GM18511 (cell line): Measurements from ENCODE around the gene SFT2D3.

Experiments used
- ATAC-seq: cut with Tn5 transposase; IDR thresholded peaks from one replicate; pipeline ENCODE4 v1.9.1; 2021; ENCODE audit warnings: mild to moderate bottlenecking, moderate library complexity; ENCODE audit not compliant: unreplicated experiment

Gene SFT2D3

DNA sequence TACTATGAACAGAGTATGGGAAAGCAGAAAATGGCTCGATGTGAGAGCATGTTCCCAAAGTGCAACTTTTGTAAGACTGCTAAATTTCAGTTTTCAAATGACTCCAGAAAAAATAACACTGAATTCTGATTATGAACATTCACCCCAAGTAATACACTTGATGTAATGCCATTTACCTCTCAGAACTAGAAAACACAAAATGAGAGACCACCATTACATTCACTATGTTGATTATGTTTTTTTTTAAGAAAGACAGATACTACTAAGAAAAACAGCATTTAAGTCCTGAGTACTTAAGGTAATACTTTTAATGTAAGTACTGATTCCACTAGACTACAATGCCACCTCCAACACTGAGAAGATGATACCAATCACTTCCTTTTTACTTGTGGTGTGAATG, 38.5 kb downstream of the SFT2D3 start:
- no peak for ATAC-seq

DNA sequence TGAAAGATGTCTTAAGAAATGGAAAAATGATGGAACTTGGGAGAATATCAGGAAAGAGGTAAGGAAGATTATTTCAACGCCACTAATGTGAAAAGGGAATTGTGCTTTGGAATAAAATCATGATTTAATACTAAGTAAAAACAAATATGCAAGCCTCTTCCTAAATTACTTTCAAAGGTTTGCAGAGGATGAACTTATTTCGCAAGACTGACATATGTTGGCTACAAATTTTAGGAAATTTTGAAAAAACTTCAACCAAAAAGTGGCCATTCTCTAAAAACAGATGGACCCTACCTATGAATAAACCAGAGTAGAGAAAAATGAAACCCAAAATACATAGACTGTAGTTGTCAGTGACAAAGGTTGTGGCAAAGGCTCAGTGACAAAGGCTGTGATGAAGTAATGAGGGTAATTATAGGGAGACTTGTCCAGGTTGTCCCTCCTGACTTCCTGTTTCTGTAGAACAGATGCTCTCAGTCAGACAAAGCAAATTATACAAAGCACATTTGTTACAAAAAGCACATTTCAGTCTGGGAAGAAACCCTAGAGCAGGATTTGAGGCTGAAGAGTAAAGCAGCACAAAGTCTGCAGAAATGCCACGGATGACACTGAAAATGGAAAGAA, 39.5 kb downstream of the SFT2D3 start:
- no peak for ATAC-seq

DNA sequence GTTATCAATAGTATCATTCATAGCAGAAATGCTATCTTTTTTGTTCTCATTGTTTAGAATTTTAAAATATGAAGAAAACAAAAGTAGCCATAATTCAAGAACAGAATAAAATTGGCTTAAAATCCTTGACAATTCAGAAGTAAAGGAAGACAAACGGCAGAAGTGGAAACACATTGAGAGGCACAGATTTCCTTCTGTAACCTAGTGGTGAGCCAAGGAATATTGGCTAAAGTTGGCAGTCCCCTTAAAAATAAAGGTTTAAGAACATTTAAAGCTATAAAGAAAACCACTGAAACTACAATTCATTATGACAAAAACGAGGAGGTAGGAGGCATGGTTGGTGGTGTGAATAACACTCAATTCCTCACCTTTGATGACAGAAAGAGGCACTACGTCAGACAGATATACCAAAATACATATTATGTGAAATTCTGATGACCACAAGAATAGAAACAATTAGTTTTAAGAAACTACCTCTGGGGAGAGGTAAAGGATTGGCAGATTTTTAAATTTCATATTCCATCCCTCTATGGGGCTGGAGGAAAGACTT, 42.3 kb downstream of the SFT2D3 start:
- ATAC-seq, result no peak

DNA sequence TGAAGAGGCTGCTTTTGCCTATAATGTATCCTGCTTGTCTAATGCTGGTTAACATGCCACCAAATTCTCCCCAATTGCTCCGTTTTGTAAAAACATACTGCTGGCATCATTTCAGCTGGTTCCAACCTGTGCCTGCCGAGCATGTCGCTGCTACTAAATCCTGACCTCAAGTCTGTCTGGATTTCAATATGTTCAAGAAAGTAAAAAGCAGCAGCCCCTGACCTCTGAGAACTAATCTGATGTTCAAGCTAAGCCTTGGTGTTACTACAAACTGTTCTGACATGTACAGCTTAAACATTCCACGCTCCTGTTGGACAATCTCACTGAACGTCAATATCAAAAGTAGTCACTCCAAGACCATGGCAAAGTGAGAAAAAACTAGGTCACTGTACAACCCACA, 46.3 kb downstream of the SFT2D3 start:
- ATAC-seq, result no peak

DNA sequence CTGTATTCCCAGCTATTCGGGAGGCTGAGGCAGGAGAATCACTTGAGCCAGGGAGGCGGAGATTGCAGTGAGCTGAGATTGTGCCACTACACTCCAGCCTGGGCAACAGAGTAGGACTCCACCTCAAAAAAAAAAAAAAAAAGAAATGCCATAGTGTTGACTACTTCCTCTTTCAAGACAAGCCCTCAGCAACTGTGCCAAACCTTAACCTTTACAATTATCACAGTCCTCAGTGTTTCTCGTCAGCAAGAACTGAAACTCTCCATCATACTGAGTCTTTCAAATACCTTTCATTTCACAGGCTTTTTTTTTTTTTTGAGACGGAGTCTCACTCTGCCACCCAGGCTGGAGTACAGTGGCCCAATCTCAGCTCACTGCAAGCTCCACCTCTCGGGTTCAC, 48.2 kb downstream of the SFT2D3 start:
- ATAC-seq, result peak; percentile 99

DNA sequence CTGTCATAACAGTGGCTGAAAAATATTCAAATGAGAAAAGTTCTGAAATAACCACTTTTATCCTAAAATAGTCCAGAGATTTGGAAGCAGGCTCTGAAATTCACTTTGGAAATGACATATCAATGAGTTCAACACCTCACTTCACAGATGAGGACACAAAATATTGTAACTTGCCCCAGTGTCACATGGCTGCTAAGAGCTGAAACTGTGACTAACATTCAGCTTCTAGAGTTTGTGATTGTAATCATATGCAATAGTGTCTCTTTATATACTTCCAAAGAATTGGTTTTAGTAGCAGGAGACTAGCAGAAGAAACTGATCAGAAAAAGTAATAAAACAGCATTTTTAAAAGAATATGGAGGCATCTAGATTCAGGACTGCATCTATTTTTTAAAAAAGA, 52.1 kb downstream of the SFT2D3 start:
- ATAC-seq, result no peak

DNA sequence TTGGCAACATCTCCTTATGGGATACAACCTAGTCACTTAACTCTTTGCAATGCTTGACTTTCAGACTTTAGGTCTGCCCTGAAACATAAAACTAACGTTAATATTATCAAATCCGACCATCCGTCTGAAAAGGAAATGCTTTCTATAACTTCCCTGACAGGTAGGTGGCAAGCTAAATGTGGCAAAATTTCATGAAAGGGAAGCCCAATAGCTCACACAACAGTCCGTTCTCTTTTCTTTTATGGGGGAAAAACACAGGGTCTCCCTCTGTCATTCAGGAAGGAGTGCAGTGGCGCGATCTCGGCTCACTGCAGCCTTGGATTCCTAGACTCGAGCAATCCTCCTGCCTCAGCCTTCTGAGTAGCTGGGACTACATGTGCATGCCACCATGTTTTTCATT, 52.9 kb downstream of the SFT2D3 start:
- no peak for ATAC-seq
